Breast epithelium (tissue), 4 donors: ENCODE results near the gene P3H4. TPM values are rescaled to one million over a fixed set of nuclear protein-coding genes. Genes with fewer than 3 reads are reported as not detected.
A peak's percentile ranks its signal among the peaks of the same experiment; 100 is the strongest.

Experiments used
- DNase-seq, 2 donors: peaks; one replicate each; pipeline ENCODE4 v3.0.0-alpha.2; 2019; ENCODE audit warnings: low spot score in 2 of 2
- H3K27ac ChIP-seq, 2 donors: fragments of 200-600 bp; sonication (generic) in 1 of 2; one replicate each; pipeline ENCODE4 v1.5.1; 2016 to 2019; ENCODE audit warnings: mild to moderate bottlenecking in 1 of 2
- H3K27me3 ChIP-seq, 2 donors: fragments of 200-600 bp; sonication (generic) in 1 of 2; one replicate each; pipeline versions ENCODE4 v1.5.1 to v1.6.0; 2017 to 2019; ENCODE audit warnings: control low read depth in 1 of 2, mild to moderate bottlenecking in 1 of 2
- H3K36me3 ChIP-seq: fragments of 200-600 bp; one replicate; pipeline ENCODE4 v1.5.1; 2019
- H3K4me1 ChIP-seq, 2 donors: fragments of 200-600 bp; sonication (generic); one replicate each; pipeline ENCODE4 v1.5.1; 2016 to 2019; ENCODE audit warnings: control low read depth in 1 of 2
- H3K4me3 ChIP-seq, 3 donors: fragments of 200-600 bp; sonication (generic); 1 replicate in 2 of 3; 2 replicates in 1 of 3; pipeline ENCODE4 v1.5.1; 2016 to 2019; ENCODE audit warnings: mild to moderate bottlenecking in 3 of 3, moderate library complexity in 2 of 3
- H3K9me3 ChIP-seq, 2 donors: fragments of 200-600 bp; sonication (generic) in 1 of 2; one replicate each; pipeline ENCODE4 v1.5.1; 2016 to 2019; ENCODE audit warnings: control low read depth in 1 of 2
- POLR2A ChIP-seq: fragments of 450-650 bp; IDR thresholded peaks from one replicate; pipeline ENCODE4 v1.6.1; 2016; ENCODE audit warnings: antibody characterized with exemption, mild to moderate bottlenecking, moderate library complexity
- POLR2AphosphoS5 ChIP-seq, 3 donors: sonication (generic); formaldehyde crosslinking; IDR thresholded peaks; one replicate each; pipeline ENCODE4 v1.6.1; 2017; ENCODE audit warnings: antibody characterized with exemption in 3 of 3
- intact Hi-C: fragments of 100-400 bp; cut with DNase I; formaldehyde crosslinking; loops from one replicate; pipeline ENCODE4 v1.15.1; 2023; ENCODE audit warnings: low total_unique reads
- total RNA-seq, 3 donors: library from RNA; depleted of rRNA; stranded (reverse); fragments of >200 nt; gene quantifications; one replicate each; pipeline ENCODE4 v1.1.0, GENCODE V29; 2016
- TF ChIP-seq, protein P1 (sequence below), 3 donors: fragments of 450-650 bp; IDR thresholded peaks; one replicate each; pipeline ENCODE4 v1.5.1; 2016 to 2017; ENCODE audit warnings: antibody characterized with exemption in 3 of 3, mild to moderate bottlenecking in 3 of 3, moderate library complexity in 3 of 3

Gene P3H4
- total RNA-seq, 3 donors from 2014 or later: 6.2 to 19.0 (median 14.9) TPM

DNA sequence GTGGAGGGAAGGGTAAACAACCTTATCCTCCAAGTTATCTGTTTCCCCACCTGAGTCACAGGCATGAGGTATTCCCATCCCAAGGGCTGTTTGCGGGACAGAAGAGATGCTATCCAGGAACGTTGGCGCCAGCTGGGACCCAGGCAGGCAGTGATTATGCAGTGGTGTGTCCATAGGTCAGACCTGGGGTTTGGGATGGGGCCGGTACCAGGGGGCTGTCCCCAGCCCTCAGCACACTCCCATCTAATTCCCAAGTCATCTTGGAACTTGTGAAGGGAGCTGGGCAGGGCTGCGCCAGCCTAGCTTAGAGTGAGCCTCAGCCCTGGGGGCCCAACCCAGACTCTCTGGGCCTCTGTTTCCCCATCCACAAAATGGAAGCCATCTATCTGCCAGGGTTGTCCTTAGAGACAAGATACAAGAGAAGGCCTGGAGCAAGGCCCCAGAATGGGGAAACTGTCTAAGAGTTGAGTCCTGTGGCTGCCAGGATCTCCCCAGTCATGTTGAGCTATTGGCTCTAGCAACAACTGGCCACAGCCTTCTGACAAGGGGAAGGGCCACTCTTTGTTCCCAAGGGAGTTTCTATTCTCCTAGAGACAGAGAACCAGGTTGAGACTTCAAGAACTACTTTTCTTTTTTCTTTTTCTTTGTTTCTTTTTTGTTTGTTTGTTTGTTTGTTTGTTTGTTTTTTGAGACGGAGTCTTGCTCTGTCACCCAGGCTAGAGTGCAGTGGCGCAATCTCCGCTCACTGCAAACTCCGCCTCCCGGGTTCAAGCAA lies 15.4 kb downstream of the P3H4 start:
- Histone ChIP-seq H3K36me3 (no peaks in the 10 kb centered on the region), H3K9me3 (no peaks in the 10 kb centered on the region), H3K4me3 (no peak overlapping the region), H3K27ac (peak overlapping the region; percentile 25 to 38), H3K4me1 (peaks cover 10 to 21% of the 10 kb centered on the region in 2 donors), H3K27me3 (no peaks in the 10 kb centered on the region)
- no peak for DNase-seq
- intact Hi-C loops: no loop called here
- TF ChIP-seq, protein P1, sequence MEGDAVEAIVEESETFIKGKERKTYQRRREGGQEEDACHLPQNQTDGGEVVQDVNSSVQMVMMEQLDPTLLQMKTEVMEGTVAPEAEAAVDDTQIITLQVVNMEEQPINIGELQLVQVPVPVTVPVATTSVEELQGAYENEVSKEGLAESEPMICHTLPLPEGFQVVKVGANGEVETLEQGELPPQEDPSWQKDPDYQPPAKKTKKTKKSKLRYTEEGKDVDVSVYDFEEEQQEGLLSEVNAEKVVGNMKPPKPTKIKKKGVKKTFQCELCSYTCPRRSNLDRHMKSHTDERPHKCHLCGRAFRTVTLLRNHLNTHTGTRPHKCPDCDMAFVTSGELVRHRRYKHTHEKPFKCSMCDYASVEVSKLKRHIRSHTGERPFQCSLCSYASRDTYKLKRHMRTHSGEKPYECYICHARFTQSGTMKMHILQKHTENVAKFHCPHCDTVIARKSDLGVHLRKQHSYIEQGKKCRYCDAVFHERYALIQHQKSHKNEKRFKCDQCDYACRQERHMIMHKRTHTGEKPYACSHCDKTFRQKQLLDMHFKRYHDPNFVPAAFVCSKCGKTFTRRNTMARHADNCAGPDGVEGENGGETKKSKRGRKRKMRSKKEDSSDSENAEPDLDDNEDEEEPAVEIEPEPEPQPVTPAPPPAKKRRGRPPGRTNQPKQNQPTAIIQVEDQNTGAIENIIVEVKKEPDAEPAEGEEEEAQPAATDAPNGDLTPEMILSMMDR (IDR thresholded peaks at IDR 0.05): no peak
- TF ChIP-seq POLR2A: no peak
- TF ChIP-seq POLR2AphosphoS5 (IDR thresholded peaks at IDR 0.05): no peak

DNA sequence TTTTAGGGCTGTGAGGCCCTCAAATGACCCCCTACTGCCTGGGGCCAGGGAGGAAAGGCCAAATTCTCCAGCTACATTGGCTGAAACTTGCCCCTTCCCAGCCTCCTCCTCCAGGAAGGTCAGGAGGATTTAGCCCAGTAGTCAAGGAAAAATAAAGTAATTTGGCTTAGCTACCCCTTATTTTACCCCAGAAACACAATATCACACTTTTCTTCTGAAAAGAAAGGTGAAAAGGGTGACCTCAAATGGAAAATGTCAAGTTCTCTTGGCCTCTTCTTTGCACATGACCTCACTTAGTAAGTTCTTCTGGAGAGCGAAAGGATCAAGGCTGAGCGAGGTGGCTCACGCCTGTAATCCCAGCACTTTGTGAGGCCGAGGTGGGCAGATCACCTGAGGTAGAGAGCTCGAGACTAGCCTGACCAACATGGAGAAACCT lies 17.2 kb downstream of the P3H4 start:
- TF ChIP-seq, protein P1 (IDR thresholded peaks at IDR 0.05): no peak
- TF ChIP-seq POLR2A: no peak
- Histone ChIP-seq H3K36me3 (no peaks in the 10 kb centered on the region), H3K27me3 (no peaks in the 10 kb centered on the region), H3K4me1 (peaks cover 7 to 18% of the 10 kb centered on the region in 2 donors), H3K27ac (peak overlapping the region; percentile 38 to 94), H3K4me3 (no peak overlapping the region), H3K9me3 (no peaks in the 10 kb centered on the region)
- intact Hi-C loops: no loop called here
- DNase-seq: no peak

DNA sequence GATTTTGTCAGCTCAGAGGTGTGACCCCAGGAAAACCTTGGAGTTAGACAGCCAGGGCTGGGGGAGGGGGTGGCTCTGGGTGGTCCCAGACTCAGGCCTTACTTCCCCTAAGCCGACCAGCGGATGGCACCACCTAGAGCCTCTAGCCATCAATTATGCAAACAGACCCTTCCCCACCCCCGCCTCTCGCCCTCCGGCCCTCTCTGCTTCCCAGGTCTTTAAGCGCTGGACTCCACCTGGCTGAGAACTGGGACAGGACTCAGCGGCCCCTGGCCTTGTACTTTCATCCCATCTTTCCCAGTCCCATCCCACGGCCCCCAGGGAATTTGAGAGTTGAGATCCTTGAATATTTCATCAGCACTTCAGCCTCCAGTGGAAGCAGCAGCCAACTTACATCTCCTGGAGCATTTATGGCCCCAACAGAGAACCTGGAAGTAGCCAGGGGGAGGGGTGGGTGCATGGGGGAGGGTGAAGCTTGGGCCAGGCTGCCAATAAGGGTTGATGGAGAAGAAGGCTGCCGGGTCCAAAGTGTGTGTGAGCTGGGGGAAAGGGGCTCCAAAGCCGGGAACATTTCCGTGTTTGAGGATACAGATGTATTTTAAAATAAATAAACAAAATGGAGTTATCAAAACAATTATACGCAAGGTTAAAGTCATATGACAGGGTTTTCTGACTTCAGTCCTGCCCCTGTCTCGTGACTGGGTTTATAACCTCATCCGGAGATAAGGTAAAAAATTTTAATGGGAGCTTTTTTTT lies 17.8 kb downstream of the P3H4 start:
- Histone ChIP-seq H3K4me3 (peak overlapping the region in 1 of 3 donors; percentile 44), H3K27me3 (no peaks in the 10 kb centered on the region), H3K36me3 (no peaks in the 10 kb centered on the region), H3K4me1 (peaks cover 7 to 18% of the 10 kb centered on the region in 2 donors), H3K27ac (peak overlapping the region; percentile 89 to 94), H3K9me3 (no peaks in the 10 kb centered on the region)
- no peak for DNase-seq
- TF ChIP-seq POLR2AphosphoS5 (IDR thresholded peaks at IDR 0.05) (no peak), POLR2A (no peak)
- TF ChIP-seq, protein P1 (IDR thresholded peaks at IDR 0.05): no peak
- intact Hi-C loops: no loop called here

DNA sequence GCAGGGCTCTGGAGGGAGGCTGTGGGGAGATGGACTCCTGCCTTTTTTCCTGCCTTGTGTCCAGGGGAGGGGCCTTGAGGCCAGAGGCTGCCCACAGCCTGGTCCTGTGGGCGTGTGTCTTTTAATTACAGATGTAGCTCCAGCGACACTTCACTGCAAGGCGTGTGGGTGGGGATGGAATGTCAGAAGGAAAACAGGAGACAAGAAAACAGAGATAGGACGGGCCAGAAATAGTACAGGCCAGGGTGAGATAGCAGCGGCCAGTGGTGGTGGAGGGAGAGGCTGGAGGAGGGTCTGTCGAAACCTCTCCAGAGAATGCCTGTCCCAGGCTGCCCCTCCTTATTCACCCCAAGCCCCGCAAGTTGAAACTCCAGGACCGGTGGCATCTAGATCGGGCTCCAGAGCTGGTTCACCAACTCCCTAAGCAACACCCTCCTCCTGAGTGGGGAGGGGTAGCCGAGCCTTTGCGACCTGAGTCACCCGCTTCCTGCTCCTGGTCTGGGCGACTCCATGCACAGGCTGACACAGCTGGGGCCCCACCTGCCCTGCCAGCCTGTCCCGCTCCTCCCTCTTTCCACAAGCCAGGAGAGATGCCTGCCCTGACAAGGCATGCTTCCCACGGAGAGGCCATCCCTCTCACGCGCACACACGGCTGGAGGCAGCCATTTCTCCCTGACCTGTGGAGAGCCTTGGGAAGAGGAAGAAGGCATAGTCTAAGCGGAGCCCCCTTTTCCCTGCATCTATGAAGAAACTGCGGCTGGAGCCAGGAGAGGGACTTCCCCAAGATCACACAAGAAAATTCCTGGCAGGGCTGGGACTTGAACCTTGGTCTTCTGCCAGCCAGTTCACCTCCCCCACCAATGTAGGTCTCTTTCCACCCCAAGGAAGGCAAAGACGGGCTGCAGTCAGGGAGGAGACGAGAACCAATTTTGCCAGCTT lies 18.6 kb downstream of the P3H4 start:
- Histone ChIP-seq H3K4me1 (peaks cover 7 to 18% of the 10 kb centered on the region in 2 donors), H3K36me3 (no peaks in the 10 kb centered on the region), H3K4me3 (peak overlapping the region in 2 of 3 donors; percentile 28 to 44), H3K27me3 (no peaks in the 10 kb centered on the region), H3K9me3 (no peaks in the 10 kb centered on the region), H3K27ac (peak overlapping the region; percentile 89 to 94)
- TF ChIP-seq POLR2AphosphoS5 (IDR thresholded peaks at IDR 0.05) (peak in 1 of 3 donors; percentile 46), POLR2A (no peak)
- intact Hi-C loops: no loop called here
- peak; percentile 87 for DNase-seq

DNA sequence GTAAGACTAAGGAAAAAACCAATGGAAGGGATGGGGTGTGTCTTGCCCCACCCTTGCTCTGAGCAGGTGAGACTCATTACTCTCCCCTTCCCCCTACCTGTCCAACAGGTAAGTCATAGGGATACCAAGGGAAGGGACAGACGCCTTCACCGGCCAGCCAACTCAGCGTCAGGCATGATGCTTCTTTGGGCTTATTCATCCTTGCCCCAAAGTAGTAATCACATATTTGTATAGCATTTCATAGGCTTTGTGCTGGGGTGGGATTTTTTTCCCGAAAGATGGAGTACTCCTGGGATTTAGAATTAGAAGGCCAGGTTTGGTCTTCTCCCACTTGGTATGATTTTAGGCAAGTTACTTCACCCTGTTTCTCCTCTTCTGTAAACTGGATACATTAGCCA lies 24.7 kb downstream of the P3H4 start:
- Histone ChIP-seq H3K27ac (peak overlapping the region; percentile 99), H3K4me1 (peaks cover 8 to 10% of the 10 kb centered on the region in 2 donors), H3K27me3 (no peaks in the 10 kb centered on the region), H3K9me3 (no peaks in the 10 kb centered on the region), H3K4me3 (peak overlapping the region in 2 of 3 donors; percentile 86 to 98), H3K36me3 (no peaks in the 10 kb centered on the region)
- DNase-seq: no peak
- TF ChIP-seq POLR2AphosphoS5 (IDR thresholded peaks at IDR 0.05) (peak in 2 of 3 donors; percentile 6 to 58), POLR2A (no peak)
- intact Hi-C loops: no loop called here
